GM19035 (cell line): Measurements from ENCODE around the gene SGCA.

ENCODE experiments used
- ATAC-seq: cut with Tn5 transposase; IDR thresholded peaks from one replicate; pipeline ENCODE4 v1.9.1; 2021; ENCODE audit not compliant: unreplicated experiment

SGCA gene

GRCh38 chr17:50221266-50221863 is 55.6 kb downstream of the SGCA start:
- ATAC-seq = no peak

GRCh38 chr17:50221864-50222545 is 56.2 kb downstream of the SGCA start:
- ATAC-seq = no peak

- no peak for ATAC-seq
Measured at GRCh38 chr17:50222922-50223321, 57.1 kb downstream of the SGCA start.
